ENCODE results near the gene SETBP1.

Gene SETBP1

GRCh38 chr18:44679914-44680272, 795 bp upstream of the SETBP1 start:
- peak in 1 of 2 donors; percentile 36 for DNase-seq

GRCh38 chr18:44681076-44681970, 635 bp downstream of the SETBP1 start:
- peak in 1 of 2 donors; percentile 40 for DNase-seq

GRCh38 chr18:44682201-44682870, 1.6 kb downstream of the SETBP1 start:
- no peak for DNase-seq

- DNase-seq, result no peak
These were observed 2.2 kb downstream of the SETBP1 start for GRCh38 chr18:44682871-44683221.

- DNase-seq, result no peak
These were observed 2.9 kb downstream of the SETBP1 start for GRCh38 chr18:44683556-44683955.

- no peak for DNase-seq
These were observed 4.6 kb downstream of the SETBP1 start for GRCh38 chr18:44685296-44685695.

GRCh38 chr18:44686156-44686555, 5.5 kb downstream of the SETBP1 start:
- DNase-seq, result no peak

GRCh38 chr18:44687421-44687820, 6.7 kb downstream of the SETBP1 start:
- DNase-seq, result no peak

- no peak for DNase-seq
These were observed 9.0 kb downstream of the SETBP1 start for GRCh38 chr18:44689736-44690135.

- DNase-seq, result no peak
These were observed 10.6 kb downstream of the SETBP1 start for GRCh38 chr18:44691148-44691925.

GRCh38 chr18:44693030-44693784, 12.5 kb downstream of the SETBP1 start:
- DNase-seq, result no peak

- no peak for DNase-seq
These were observed 14.8 kb downstream of the SETBP1 start for GRCh38 chr18:44695503-44695902.

GRCh38 chr18:44696892-44697291, 16.2 kb downstream of the SETBP1 start:
- DNase-seq, result no peak

- DNase-seq, result no peak
These were observed 16.6 kb downstream of the SETBP1 start for GRCh38 chr18:44697315-44697714.

GRCh38 chr18:44698518-44698917, 17.8 kb downstream of the SETBP1 start:
- DNase-seq, result no peak

- no peak for DNase-seq
These were observed 19.0 kb downstream of the SETBP1 start for GRCh38 chr18:44699572-44700261.

- peak in 1 of 2 donors; percentile 33 for DNase-seq
These were observed 20.0 kb downstream of the SETBP1 start for GRCh38 chr18:44700652-44701051.

- no peak for DNase-seq
These were observed 20.5 kb downstream of the SETBP1 start for GRCh38 chr18:44701227-44701626.

- no peak for DNase-seq
These were observed 21.9 kb downstream of the SETBP1 start for GRCh38 chr18:44702594-44702993.

GRCh38 chr18:44704135-44704789, 23.6 kb downstream of the SETBP1 start:
- no peak for DNase-seq

GRCh38 chr18:44705075-44705675, 24.5 kb downstream of the SETBP1 start:
- DNase-seq, result no peak
